Loucy (cell line): ENCODE measurements around the gene NDST3.

Experiments
- H2AFZ ChIP-seq: fragments of 200-600 bp; sonication (generic); 2 replicates; pipeline ENCODE4 v1.6.0; 2016; ENCODE audit warnings: antibody characterized with exemption, mild to moderate bottlenecking, low read length, moderate library complexity
- H3F3A ChIP-seq: fragments of 200-600 bp; 2 replicates; pipeline ENCODE4 v1.6.0; 2016; ENCODE audit warnings: antibody characterized with exemption, low read depth, mild to moderate bottlenecking
- H3K27me3 ChIP-seq: fragments of 200-600 bp; sonication (generic); 2 replicates; pipeline ENCODE4 v1.6.1; 2014; ENCODE audit warnings: low read length, mild to moderate bottlenecking; ENCODE audit not compliant: insufficient read depth, poor library complexity, severe bottlenecking
- H3K36me3 ChIP-seq: fragments of 200-600 bp; sonication (generic); 2 replicates; pipeline ENCODE4 v1.6.1; 2016; ENCODE audit warnings: low read length; ENCODE audit not compliant: insufficient read depth
- H3K4me1 ChIP-seq: fragments of 200-600 bp; sonication (generic); 2 replicates; pipeline ENCODE4 v1.5.1; 2014; ENCODE audit warnings: low read length, mild to moderate bottlenecking; ENCODE audit not compliant: insufficient read depth, poor library complexity, severe bottlenecking
- H3K4me2 ChIP-seq: fragments of 200-600 bp; sonication (generic); 2 replicates; pipeline ENCODE4 v1.6.0; 2014; ENCODE audit warnings: antibody characterized with exemption, low read length, low read depth, mild to moderate bottlenecking; ENCODE audit not compliant: poor library complexity, severe bottlenecking
- H3K4me3 ChIP-seq: fragments of 200-600 bp; sonication (generic); 2 replicates; pipeline ENCODE4 v1.5.1; 2014; ENCODE audit warnings: low read length, mild to moderate bottlenecking, mixed read lengths; ENCODE audit not compliant: poor library complexity, severe bottlenecking
- H3K79me2 ChIP-seq: fragments of 200-600 bp; sonication (generic); 2 replicates; pipeline ENCODE4 v1.6.1; 2014; ENCODE audit warnings: low read length; ENCODE audit not compliant: insufficient read depth
- H3K9ac ChIP-seq: fragments of 200-600 bp; sonication (generic); 2 replicates; pipeline ENCODE4 v1.6.0; 2014; ENCODE audit warnings: mild to moderate bottlenecking, low read depth, low read length, moderate library complexity; ENCODE audit not compliant: poor library complexity, severe bottlenecking
- H3K9me2 ChIP-seq: fragments of 200-600 bp; sonication (generic); replicated peaks from 2 replicates; pipeline ENCODE4 v1.6.1; 2016; ENCODE audit warnings: low read depth, low read length, mixed read lengths
- H3K9me3 ChIP-seq: fragments of 200-600 bp; sonication (generic); 2 replicates; pipeline ENCODE4 v1.6.1; 2014; ENCODE audit warnings: mild to moderate bottlenecking, antibody characterized with exemption, low read length, low read depth; ENCODE audit not compliant: insufficient read depth
- H4K20me1 ChIP-seq: fragments of 200-600 bp; sonication (generic); 2 replicates; pipeline ENCODE4 v1.6.0; 2014; ENCODE audit warnings: antibody characterized with exemption, low read length, mild to moderate bottlenecking; ENCODE audit not compliant: insufficient read depth, poor library complexity, severe bottlenecking
- CTCF ChIP-seq: fragments of 200-600 bp; sonication (generic); conservative IDR thresholded peaks from 2 replicates; pipeline ENCODE4 v1.5.1; 2014; ENCODE audit warnings: mild to moderate bottlenecking, antibody characterized with exemption, low read length
- EZH2phosphoT487 ChIP-seq: fragments of 200-600 bp; IDR thresholded peaks from 2 replicates; pipeline ENCODE4 v1.6.1; 2018; ENCODE audit warnings: antibody characterized with exemption, mild to moderate bottlenecking, moderate library complexity, borderline replicate concordance

The NDST3 gene

GRCh38 chr4:118180776-118181175 lies 146.5 kb downstream of the NDST3 start:
- peaks cover 54% of the 10 kb centered on the region for H3K4me1 ChIP-seq
- no peaks in the 10 kb centered on the region for H3K9me2 ChIP-seq
- no peaks in the 10 kb centered on the region for H3K36me3 ChIP-seq
- H3K4me3 ChIP-seq: no peak overlapping the region
- H3F3A ChIP-seq: peaks cover under 1% of the 10 kb centered on the region; the same call in 1 of the 2 replicates
- no peaks in the 10 kb centered on the region for H3K9me3 ChIP-seq
- H3K4me2 ChIP-seq: peak overlapping the region; percentile 24
- H2AFZ ChIP-seq: 0 out of 2 replicates have a peak overlapping the region, but pooled peaks have one; percentile 6
- no peaks in the 10 kb centered on the region for H4K20me1 ChIP-seq
- H3K9ac ChIP-seq: peak overlapping the region; percentile 2
- no peaks in the 10 kb centered on the region for H3K27me3 ChIP-seq
- no peaks in the 10 kb centered on the region for H3K79me2 ChIP-seq
- no peak for TF ChIP-seq CTCF
- no peak for TF ChIP-seq EZH2phosphoT487

DNA sequence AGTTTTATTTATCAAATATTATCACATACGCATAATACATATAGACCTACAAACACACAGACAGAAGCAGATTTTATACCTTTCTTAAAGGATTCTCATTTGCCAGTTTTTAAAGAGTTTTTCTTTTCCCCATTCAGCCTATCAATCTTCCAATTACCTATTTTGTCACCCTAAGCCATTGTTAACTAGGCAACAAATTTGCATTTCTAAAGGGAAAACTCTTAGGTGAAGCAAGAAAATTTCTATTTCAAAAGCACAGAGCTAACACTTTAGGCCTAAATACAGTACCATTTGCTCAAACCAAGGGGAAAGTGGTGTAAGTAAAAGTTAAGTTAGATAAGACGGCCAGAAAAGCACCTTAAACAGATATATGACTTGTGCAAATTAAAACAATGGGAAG lies 156.6 kb downstream of the NDST3 start:
- H3K36me3 ChIP-seq: no peaks in the 10 kb centered on the region
- TF ChIP-seq CTCF (no peak), EZH2phosphoT487 (no peak)
- no peaks in the 10 kb centered on the region for H3K79me2 ChIP-seq
- H3K9ac ChIP-seq: no peak overlapping the region
- H3K4me3 ChIP-seq: no peak overlapping the region
- H3K27me3 ChIP-seq: no peaks in the 10 kb centered on the region
- H3K4me2 ChIP-seq: no peak overlapping the region
- no peaks in the 10 kb centered on the region for H4K20me1 ChIP-seq
- H3F3A ChIP-seq: no peaks in the 10 kb centered on the region
- H3K4me1 ChIP-seq: no peaks in the 10 kb centered on the region
- H3K9me2 ChIP-seq: no peaks in the 10 kb centered on the region
- peaks cover 3% of the 10 kb centered on the region; the same call in 1 of the 2 replicates for H3K9me3 ChIP-seq
- H2AFZ ChIP-seq: no peak overlapping the region

- no peaks in the 10 kb centered on the region for H3K27me3 ChIP-seq
- H2AFZ ChIP-seq: no peak overlapping the region
- no peaks in the 10 kb centered on the region for H3K9me2 ChIP-seq
- H3K79me2 ChIP-seq: no peaks in the 10 kb centered on the region
- H4K20me1 ChIP-seq: no peaks in the 10 kb centered on the region
- no peak overlapping the region for H3K4me2 ChIP-seq
- H3K4me1 ChIP-seq: no peaks in the 10 kb centered on the region
- no peak overlapping the region for H3K4me3 ChIP-seq
- peaks cover 8% of the 10 kb centered on the region; the same call in 1 of the 2 replicates for H3K9me3 ChIP-seq
- no peak for TF ChIP-seq CTCF
- TF ChIP-seq EZH2phosphoT487: no peak
- H3F3A ChIP-seq: no peaks in the 10 kb centered on the region
- H3K36me3 ChIP-seq: no peaks in the 10 kb centered on the region
- no peak overlapping the region for H3K9ac ChIP-seq
These were observed 159.1 kb downstream of the NDST3 start for GRCh38 chr4:118193421-118193820.
